RWPE1 (cell line): ENCODE data around the gene FAM177B.
"Not testable (repeated sequence)": the region's sequence is repeated elsewhere in the genome, so short reads cannot be mapped to it uniquely, and the experiment has no call there.

Source experiments
- CTCF ChIA-PET: fragments of 350-600 bp; sonication (Branson Sonifier 250); formaldehyde crosslinking; extraction: SDS; loops from one replicate; lab custom pipeline; 2021; lab: Yijun Ruan, JAX
- POLR2A ChIA-PET: fragments of 400-600 bp; formaldehyde crosslinking; extraction: SDS; loops from one replicate; lab custom pipeline; 2020; ENCODE audit warnings: antibody characterized with exemption; ENCODE audit not compliant: low non-redundant PET; lab: Yijun Ruan, JAX
- DNase-seq: peaks from one replicate; pipeline ENCODE4 v3.0.0; 2012; ENCODE audit warnings: low spot score
- H3K27ac ChIP-seq: fragments of 450-650 bp; 2 replicates; pipeline ENCODE4 v1.5.1; 2017
- TF ChIP-seq, protein P1 (sequence below): fragments of 450-650 bp; conservative IDR thresholded peaks from 2 replicates; pipeline ENCODE4 v1.5.1; 2017; ENCODE audit warnings: low read depth, mild to moderate bottlenecking

The FAM177B gene

GRCh38 chr1:222736470-222736869, 532 bp upstream of the FAM177B start:
- ChIA-PET POLR2A (no interaction called here), CTCF (interaction anchor here (0.5 to 0.7 kb wide), 2 partner anchors 16 to 261 kb away, joined by 3 read pairs; no protein-coding TSS in a partner anchor)
- H3K27ac ChIP-seq: no peak overlapping the region; the same call in 1 of the 2 replicates

DNA sequence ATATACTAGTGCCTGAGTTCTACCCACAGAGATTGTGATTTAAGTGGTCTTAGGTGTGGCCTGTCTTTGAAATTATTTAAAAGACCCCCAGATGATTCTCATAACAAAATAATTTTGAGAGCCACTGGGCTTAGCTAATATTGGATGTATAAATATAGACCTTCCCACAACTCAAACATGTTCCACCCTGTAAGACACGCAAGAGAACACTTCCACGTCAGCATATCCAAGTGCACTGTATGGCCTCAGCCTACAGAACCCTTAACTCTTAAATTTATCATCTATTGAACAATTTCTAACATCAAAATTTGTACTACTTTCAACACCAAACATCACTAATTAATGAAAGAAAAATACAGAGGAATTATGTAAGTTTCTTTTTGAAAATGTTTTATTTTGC, 2.5 kb downstream of the FAM177B start:
- CTCF ChIA-PET: interaction anchor here (0.5 to 1.3 kb wide), 2 partner anchors 146 to 343 kb away, joined by 4 read pairs; no protein-coding TSS in a partner anchor
- TF ChIP-seq, protein P1, sequence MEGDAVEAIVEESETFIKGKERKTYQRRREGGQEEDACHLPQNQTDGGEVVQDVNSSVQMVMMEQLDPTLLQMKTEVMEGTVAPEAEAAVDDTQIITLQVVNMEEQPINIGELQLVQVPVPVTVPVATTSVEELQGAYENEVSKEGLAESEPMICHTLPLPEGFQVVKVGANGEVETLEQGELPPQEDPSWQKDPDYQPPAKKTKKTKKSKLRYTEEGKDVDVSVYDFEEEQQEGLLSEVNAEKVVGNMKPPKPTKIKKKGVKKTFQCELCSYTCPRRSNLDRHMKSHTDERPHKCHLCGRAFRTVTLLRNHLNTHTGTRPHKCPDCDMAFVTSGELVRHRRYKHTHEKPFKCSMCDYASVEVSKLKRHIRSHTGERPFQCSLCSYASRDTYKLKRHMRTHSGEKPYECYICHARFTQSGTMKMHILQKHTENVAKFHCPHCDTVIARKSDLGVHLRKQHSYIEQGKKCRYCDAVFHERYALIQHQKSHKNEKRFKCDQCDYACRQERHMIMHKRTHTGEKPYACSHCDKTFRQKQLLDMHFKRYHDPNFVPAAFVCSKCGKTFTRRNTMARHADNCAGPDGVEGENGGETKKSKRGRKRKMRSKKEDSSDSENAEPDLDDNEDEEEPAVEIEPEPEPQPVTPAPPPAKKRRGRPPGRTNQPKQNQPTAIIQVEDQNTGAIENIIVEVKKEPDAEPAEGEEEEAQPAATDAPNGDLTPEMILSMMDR: no peak
- POLR2A ChIA-PET: no interaction called here
- DNase-seq: no peak
- H3K27ac ChIP-seq: no peak overlapping the region

More at GRCh38 chr1:222736470-222736869, 532 bp upstream of the FAM177B start:
- no peak for DNase-seq
- TF ChIP-seq, protein P1: no peak

GRCh38 chr1:222739929-222740328, 2.9 kb downstream of the FAM177B start:
- CTCF ChIA-PET: interaction anchor here (0.5 to 1.3 kb wide), 4 partner anchors 24 to 342 kb away, joined by 3 to 4 read pairs (median 3); no protein-coding TSS in a partner anchor
- POLR2A ChIA-PET: no interaction called here

GRCh38 chr1:222741630-222742457, 4.8 kb downstream of the FAM177B start:
- DNase-seq, H3K27ac ChIP-seq, POLR2A ChIA-PET: not testable (repeated sequence)
- CTCF ChIA-PET: interaction anchor here (0.6 to 0.7 kb wide), 2 partner anchors 143 to 292 kb away, joined by 4 to 5 read pairs; no protein-coding TSS in a partner anchor

More at GRCh38 chr1:222739929-222740328, 2.9 kb downstream of the FAM177B start:
- no peak for DNase-seq
- H3K27ac ChIP-seq: no peak overlapping the region
- TF ChIP-seq, protein P1: no peak

GRCh38 chr1:222749927-222750326, 12.9 kb downstream of the FAM177B start:
- ChIA-PET CTCF (interaction anchor here (0.7 to 0.8 kb wide), 2 partner anchors 333 to 426 kb away, joined by 3 read pairs; no protein-coding TSS in a partner anchor), POLR2A (no interaction called here)

GRCh38 chr1:222750651-222751050, 13.6 kb downstream of the FAM177B start:
- no peak overlapping the region for H3K27ac ChIP-seq
- CTCF ChIA-PET: interaction anchor here (0.7 kb wide), 1 partner anchor 425 kb away, joined by 3 read pairs; no protein-coding TSS in a partner anchor
- TF ChIP-seq, protein P1: no peak
- POLR2A ChIA-PET: no interaction called here
- no peak for DNase-seq

More at GRCh38 chr1:222749927-222750326, 12.9 kb downstream of the FAM177B start:
- TF ChIP-seq, protein P1: no peak
- no peak for DNase-seq
- no peak overlapping the region for H3K27ac ChIP-seq

DNA sequence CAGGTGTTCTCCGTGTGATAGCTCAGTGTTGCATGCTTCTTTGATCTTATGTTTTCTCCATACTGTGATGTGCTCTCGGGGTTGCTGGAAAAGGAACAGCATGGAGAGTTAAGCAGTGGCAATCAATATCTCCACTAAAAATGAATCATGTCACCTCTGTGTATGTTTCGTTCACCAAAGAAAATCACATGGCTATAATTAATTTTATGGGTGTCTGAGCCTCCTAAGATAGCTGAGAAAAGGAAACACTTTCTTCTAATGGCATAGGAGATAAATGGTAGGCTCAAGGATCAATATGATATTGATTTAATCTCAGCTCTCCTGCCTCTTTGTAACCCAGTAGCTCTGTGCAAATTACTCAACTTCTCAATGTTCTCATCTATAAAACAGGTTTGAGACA, 14.3 kb downstream of the FAM177B start:
- CTCF ChIA-PET: no interaction called here
- H3K27ac ChIP-seq: no peak overlapping the region
- POLR2A ChIA-PET: no interaction called here
- TF ChIP-seq, protein P1: no peak
- DNase-seq: no peak
